Body of pancreas (tissue), 4 donors: ENCODE measurements around the gene SRD5A1.

Source experiments
- CTCF ChIP-seq, 7 experiments: fragments of 450-650 bp in 4 of 7; fragments of 200-600 bp in 3 of 7; sonication (generic) in 3 of 7; IDR thresholded peaks; one replicate each; pipeline ENCODE4 v1.5.1; 2016 to 2019; ENCODE audit warnings: antibody characterized with exemption in 7 of 7
- POLR2A ChIP-seq, 3 donors: fragments of 450-650 bp; IDR thresholded peaks; one replicate each; pipeline ENCODE4 v1.6.1; 2016; ENCODE audit warnings: antibody characterized with exemption in 3 of 3, mild to moderate bottlenecking in 2 of 3

GRCh38 chr5:6674886-6675285 is 41.6 kb downstream of the SRD5A1 start:
- TF ChIP-seq CTCF (IDR thresholded peaks at IDR 0.05), result no peak
- TF ChIP-seq POLR2A (IDR thresholded peaks at IDR 0.05), result no peak
